B cell (primary cell): ENCODE data around the gene POLR2A. TPM values are rescaled to one million over a fixed set of nuclear protein-coding genes. Genes with fewer than 3 reads are reported as not detected.

Experiments used
- ATAC-seq: fragments of 200-7000 bp; cut with Tn5 transposase; one replicate; pipeline ENCODE4 v1.10.0; 2021; ENCODE audit warnings: low read depth, mild to moderate bottlenecking, moderate number of reproducible peaks, moderate library complexity
- CTCF ChIA-PET: fragments of 350-600 bp; sonication (Branson Sonifier 250); formaldehyde crosslinking; loops from one replicate; lab custom pipeline; 2021; ENCODE audit warnings: antibody characterized with exemption, inconsistent platforms; lab: Charles Lee
- POLR2A ChIA-PET: fragments of 350-600 bp; sonication (Branson Sonifier 250); formaldehyde crosslinking; loops from one replicate; lab custom pipeline; 2021; ENCODE audit warnings: antibody characterized with exemption; lab: Charles Lee
- DNase-seq: peaks from one replicate; pipeline ENCODE4 v3.0.0; 2013
- H2AFZ ChIP-seq: 2 replicates; pipeline ENCODE4 v1.6.1; 2012; ENCODE audit warnings: mild to moderate bottlenecking, low read depth, low read length; ENCODE audit not compliant: insufficient read depth, poor library complexity, severe bottlenecking
- H3K27ac ChIP-seq, 2 donors: 1 replicate in 1 of 2; 2 replicates in 1 of 2; pipeline ENCODE4 v1.5.1; 2012 to 2013; ENCODE audit warnings: low read length in 2 of 2, mild to moderate bottlenecking in 2 of 2, moderate library complexity in 1 of 2
- H3K27me3 ChIP-seq, 4 experiments: fragments of 200-600 bp in 1 of 4; sonication (generic) in 1 of 4; replicated peaks in 1 of 4; 1 replicate in 2 of 4; 2 replicates in 2 of 4; pipeline versions ENCODE4 v1.6.1 to v1.7.0; 2013 to 2016; ENCODE audit warnings: low read length in 3 of 4, mild to moderate bottlenecking in 2 of 4, mixed read lengths in 1 of 4, moderate library complexity in 1 of 4; ENCODE audit not compliant: insufficient read depth in 4 of 4, control insufficient read depth in 3 of 4; ENCODE audit errors: control extremely low read depth in 1 of 4
- H3K36me3 ChIP-seq, 2 experiments: replicated peaks in 1 of 2; 1 replicate in 1 of 2; 2 replicates in 1 of 2; pipeline versions ENCODE4 v1.6.1 to v1.7.1; 2013; ENCODE audit warnings: low read length in 1 of 2; ENCODE audit not compliant: insufficient read depth in 2 of 2, control insufficient read depth in 1 of 2; ENCODE audit errors: control extremely low read depth in 1 of 2, extremely low read depth in 1 of 2
- H3K4me1 ChIP-seq, 2 donors: fragments of 200-600 bp in 1 of 2; sonication (generic) in 1 of 2; 1 replicate in 1 of 2; 2 replicates in 1 of 2; pipeline versions ENCODE4 v1.5.1 to v1.6.1; 2013 to 2017; ENCODE audit warnings: low read length in 2 of 2; ENCODE audit not compliant: control insufficient read depth in 2 of 2, insufficient read depth in 2 of 2
- H3K4me2 ChIP-seq: replicated peaks from 2 replicates; pipeline ENCODE3; 2012; ENCODE audit warnings: mild to moderate bottlenecking, low read depth, low read length; ENCODE audit not compliant: poor library complexity, severe bottlenecking
- H3K4me3 ChIP-seq, 5 experiments: fragments of 200-600 bp in 1 of 5; sonication (generic) in 1 of 5; 1 replicate in 3 of 5; 2 replicates in 2 of 5; pipeline versions ENCODE4 v1.5.1 to v1.7.0; 2011 to 2016; ENCODE audit warnings: low read length in 4 of 5, mild to moderate bottlenecking in 4 of 5, low read depth in 2 of 5, control low read depth in 1 of 5, moderate library complexity in 1 of 5; ENCODE audit not compliant: insufficient read depth in 1 of 5; ENCODE audit errors: control extremely low read depth in 1 of 5, extremely low read depth in 1 of 5
- H3K79me2 ChIP-seq: fragments of 200-600 bp; sonication (generic); one replicate; pipeline ENCODE4 v1.6.0; 2016; ENCODE audit warnings: low read length; ENCODE audit not compliant: control insufficient read depth, insufficient read depth
- H3K9ac ChIP-seq: fragments of 200-600 bp; sonication (generic); 2 replicates; pipeline ENCODE4 v1.6.1; 2017; ENCODE audit warnings: mild to moderate bottlenecking, low read length, moderate library complexity
- H3K9me3 ChIP-seq, 3 donors: one replicate each; pipeline versions ENCODE4 v1.6.1 to v1.7.1; 2013; ENCODE audit warnings: low read length in 2 of 3; ENCODE audit not compliant: control insufficient read depth in 2 of 3, insufficient read depth in 1 of 3; ENCODE audit errors: control extremely low read depth in 1 of 3
- H4K20me1 ChIP-seq: 2 replicates; pipeline ENCODE4 v1.6.0; 2012; ENCODE audit warnings: mild to moderate bottlenecking, low read length; ENCODE audit not compliant: insufficient read depth, control insufficient read depth, poor library complexity, severe bottlenecking
- H3K27ac Mint-ChIP-seq: one replicate; pipeline ENCODE4 v1.8.0; 2021; ENCODE audit warnings: mixed read lengths
- H3K27me3 Mint-ChIP-seq: one replicate; pipeline ENCODE4 v1.8.0; 2021; ENCODE audit warnings: mixed read lengths
- H3K4me1 Mint-ChIP-seq: one replicate; pipeline ENCODE4 v1.8.0; 2021; ENCODE audit warnings: mixed read lengths
- H3K4me3 Mint-ChIP-seq: one replicate; pipeline ENCODE4 v1.8.0; 2021; ENCODE audit warnings: mixed read lengths
- H3K9me3 Mint-ChIP-seq: one replicate; pipeline ENCODE4 v1.8.0; 2022; ENCODE audit warnings: mixed read lengths; ENCODE audit not compliant: insufficient read depth
- CTCF ChIP-seq: fragments of 200-600 bp; IDR thresholded peaks from one replicate; pipeline ENCODE4 v1.8.0; 2022; ENCODE audit warnings: antibody characterized with exemption, mild to moderate bottlenecking
- EZH2 ChIP-seq: IDR thresholded peaks from 2 replicates; pipeline ENCODE4 v1.6.1; 2012; ENCODE audit warnings: borderline replicate concordance, low read depth, mild to moderate bottlenecking, moderate library complexity, low read length; ENCODE audit not compliant: insufficient read depth, poor library complexity, severe bottlenecking
- WGBS: methylation state at CpG from one replicate; pipeline ENCODE4 v1.1.5; 2013; ENCODE audit warnings: missing lambda C conversion rate; ENCODE audit not compliant: insufficient coverage; 5-methylcytosine and 5-hydroxymethylcytosine counted together
- intact Hi-C: fragments of 100-400 bp; cut with micrococcal nuclease; formaldehyde crosslinking; loops from one replicate; pipeline ENCODE4 v1.10.0; 2022
- polyA plus RNA-seq: library from polyadenylated mRNA; depleted of rRNA; stranded (reverse); fragments of >200 nt; gene quantifications from 2 replicates; pipeline ENCODE4 v1.2.3, GENCODE V29; 2012
- total RNA-seq, 2 donors: library from RNA; stranded (reverse); fragments of 120-200 nt in 1 of 2; gene quantifications; 1 replicate in 1 of 2; 2 replicates in 1 of 2; pipeline versions ENCODE4 v1.2.3 to v1.2.4, GENCODE V29; 2013 to 2022

Gene POLR2A
- total and polyA plus RNA-seq, 2 donors (not counting 1 experiment from before 2014, with no cell fraction given) = 56.5 to 225 TPM

GRCh38 chr17:7493941-7494340 lies 9.8 kb downstream of the POLR2A start:
- ATAC-seq = no peak
- peaks cover 95% of the 10 kb centered on the region for H4K20me1 ChIP-seq
- peaks cover under 1 to 62% of the 10 kb centered on the region in 2 experiments for H3K36me3 ChIP-seq
- no peak overlapping the region for H3K27ac ChIP-seq
- DNase-seq = no peak
- no peak overlapping the region for H3K4me2 ChIP-seq
- Mint-ChIP-seq H3K4me1 (peaks cover 40% of the 10 kb centered on the region), H3K4me3 (no peak overlapping the region), H3K27ac (no peak overlapping the region), H3K9me3 (no peaks in the 10 kb centered on the region), H3K27me3 (no peaks in the 10 kb centered on the region)
- 94% methylated on average over 2 of the region's 3 CpGs for WGBS
- no peak overlapping the region for H2AFZ ChIP-seq
- CTCF ChIA-PET = interaction anchor here (1.4 to 4.5 kb wide), 2 partner anchors 20 to 67 kb away, joined by 4 to 21 read pairs; no protein-coding TSS in a partner anchor
- intact Hi-C loops = no loop called here
- POLR2A ChIA-PET = interaction anchor here (0.5 kb wide), 1 partner anchor 193 kb away, joined by 3 read pairs; the partner anchor contains the start of gene TP53
- H3K4me1 ChIP-seq = no peaks in the 10 kb centered on the region
- peaks cover 72% of the 10 kb centered on the region for H3K79me2 ChIP-seq
- H3K9me3 ChIP-seq = no peaks in the 10 kb centered on the region
- H3K9ac ChIP-seq = no peak overlapping the region
- H3K4me3 ChIP-seq = no peak overlapping the region
- TF ChIP-seq EZH2 (no peak), CTCF (no peak)
- H3K27me3 ChIP-seq = no peaks in the 10 kb centered on the region

- no peak overlapping the region for H3K9ac ChIP-seq
- Mint-ChIP-seq H3K9me3 (no peaks in the 10 kb centered on the region), H3K4me1 (peaks cover 25% of the 10 kb centered on the region), H3K4me3 (no peak overlapping the region), H3K27me3 (no peaks in the 10 kb centered on the region), H3K27ac (no peak overlapping the region)
- H3K4me3 ChIP-seq = no peak overlapping the region
- peaks cover 4 to 68% of the 10 kb centered on the region in 2 experiments for H3K36me3 ChIP-seq
- peaks cover 57% of the 10 kb centered on the region for H3K79me2 ChIP-seq
- CTCF ChIA-PET = interaction anchor here (0.8 to 4.5 kb wide), 4 partner anchors 11 to 65 kb away, joined by 3 to 21 read pairs (median 5); partner anchors contain the start of gene TMEM102
- H3K4me1 ChIP-seq = no peaks in the 10 kb centered on the region
- H3K9me3 ChIP-seq = no peaks in the 10 kb centered on the region
- WGBS = 95% methylated on average over 12 of the region's 12 CpGs
- H3K4me2 ChIP-seq = no peak overlapping the region
- intact Hi-C loops = no loop called here
- TF ChIP-seq EZH2 (no peak), CTCF (no peak)
- no peak overlapping the region for H2AFZ ChIP-seq
- no peak for DNase-seq
- H3K27ac ChIP-seq = no peak overlapping the region
- H4K20me1 ChIP-seq = peaks cover 79% of the 10 kb centered on the region
- no peak for ATAC-seq
- POLR2A ChIA-PET = interaction anchor here (1.0 kb wide), 1 partner anchor 76 kb away, joined by 3 read pairs; no protein-coding TSS in a partner anchor
- no peaks in the 10 kb centered on the region for H3K27me3 ChIP-seq
Measured at GRCh38 chr17:7495906-7496434, 11.8 kb downstream of the POLR2A start.
